BE2C (cell line): Measurements from ENCODE around the gene C6orf62.
"Not testable (repeated sequence)": the region's sequence is repeated elsewhere in the genome, so short reads cannot be mapped to it uniquely, and the experiment has no call there.

Source experiments
- DNase-seq: peaks from one replicate; pipeline ENCODE4 v3.0.0-alpha.2; 2020
- H3K27me3 ChIP-seq: fragments of 250-450 bp; sonication (Bioruptor Pico); 2 replicates; pipeline ENCODE4 v1.5.1; 2020; ENCODE audit warnings: mild to moderate bottlenecking
- H3K36me3 ChIP-seq: fragments of 250-450 bp; sonication (Bioruptor Pico); 2 replicates; pipeline ENCODE4 v1.5.1; 2020; ENCODE audit warnings: mild to moderate bottlenecking
- H3K4me1 ChIP-seq: fragments of 250-450 bp; sonication (Bioruptor Pico); 2 replicates; pipeline ENCODE4 v1.5.1; 2020
- H3K4me3 ChIP-seq: 2 replicates; pipeline ENCODE4 v1.5.1; 2011; ENCODE audit warnings: low read depth, low read length
- H3K9me3 ChIP-seq: fragments of 250-450 bp; sonication (Bioruptor Pico); 2 replicates; pipeline ENCODE4 v1.5.1; 2020
- TF ChIP-seq, protein P1 (sequence below): IDR thresholded peaks from 2 replicates; pipeline ENCODE4 v1.5.1; 2012; ENCODE audit warnings: mild to moderate bottlenecking, low read depth, low read length

The C6orf62 gene

DNA sequence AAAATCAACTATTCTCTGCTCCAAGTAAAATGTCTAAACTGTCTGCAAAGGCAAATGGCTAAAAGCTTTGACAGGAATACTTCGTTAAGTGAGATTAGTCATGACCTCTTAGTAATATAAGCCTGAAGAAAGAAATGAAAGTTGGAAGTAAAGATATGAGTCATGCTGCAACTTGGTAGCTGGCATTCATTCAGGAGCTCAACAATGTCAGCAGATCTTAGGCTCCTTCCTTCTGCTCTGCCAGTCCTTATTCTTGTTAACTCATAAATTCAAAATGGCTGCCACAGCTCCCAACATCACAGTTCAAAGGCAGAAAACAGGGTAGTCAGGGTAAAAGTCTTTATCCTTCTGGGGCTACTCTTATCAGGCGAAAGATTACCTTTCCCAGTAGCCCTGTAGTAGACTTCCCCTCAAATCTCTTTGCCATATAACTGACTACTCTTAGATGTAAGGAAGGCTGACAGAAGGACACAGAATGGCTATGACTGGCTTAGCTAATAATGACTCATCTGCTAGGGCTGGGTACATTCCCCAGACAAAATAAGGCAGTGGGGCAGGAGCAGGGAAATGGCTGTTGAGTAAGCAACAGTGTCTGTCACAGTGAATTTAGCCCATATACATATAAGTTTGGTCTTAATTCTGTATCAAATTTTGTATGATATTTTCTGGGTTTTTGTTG is 24.4 kb upstream of the C6orf62 start:
- no peaks in the 10 kb centered on the region for H3K9me3 ChIP-seq
- no peaks in the 10 kb centered on the region for H3K36me3 ChIP-seq
- H3K27me3 ChIP-seq: no peaks in the 10 kb centered on the region
- no peak overlapping the region for H3K4me3 ChIP-seq
- no peak for DNase-seq
- no peaks in the 10 kb centered on the region for H3K4me1 ChIP-seq
- TF ChIP-seq, protein P1, sequence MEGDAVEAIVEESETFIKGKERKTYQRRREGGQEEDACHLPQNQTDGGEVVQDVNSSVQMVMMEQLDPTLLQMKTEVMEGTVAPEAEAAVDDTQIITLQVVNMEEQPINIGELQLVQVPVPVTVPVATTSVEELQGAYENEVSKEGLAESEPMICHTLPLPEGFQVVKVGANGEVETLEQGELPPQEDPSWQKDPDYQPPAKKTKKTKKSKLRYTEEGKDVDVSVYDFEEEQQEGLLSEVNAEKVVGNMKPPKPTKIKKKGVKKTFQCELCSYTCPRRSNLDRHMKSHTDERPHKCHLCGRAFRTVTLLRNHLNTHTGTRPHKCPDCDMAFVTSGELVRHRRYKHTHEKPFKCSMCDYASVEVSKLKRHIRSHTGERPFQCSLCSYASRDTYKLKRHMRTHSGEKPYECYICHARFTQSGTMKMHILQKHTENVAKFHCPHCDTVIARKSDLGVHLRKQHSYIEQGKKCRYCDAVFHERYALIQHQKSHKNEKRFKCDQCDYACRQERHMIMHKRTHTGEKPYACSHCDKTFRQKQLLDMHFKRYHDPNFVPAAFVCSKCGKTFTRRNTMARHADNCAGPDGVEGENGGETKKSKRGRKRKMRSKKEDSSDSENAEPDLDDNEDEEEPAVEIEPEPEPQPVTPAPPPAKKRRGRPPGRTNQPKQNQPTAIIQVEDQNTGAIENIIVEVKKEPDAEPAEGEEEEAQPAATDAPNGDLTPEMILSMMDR: no peak

DNA sequence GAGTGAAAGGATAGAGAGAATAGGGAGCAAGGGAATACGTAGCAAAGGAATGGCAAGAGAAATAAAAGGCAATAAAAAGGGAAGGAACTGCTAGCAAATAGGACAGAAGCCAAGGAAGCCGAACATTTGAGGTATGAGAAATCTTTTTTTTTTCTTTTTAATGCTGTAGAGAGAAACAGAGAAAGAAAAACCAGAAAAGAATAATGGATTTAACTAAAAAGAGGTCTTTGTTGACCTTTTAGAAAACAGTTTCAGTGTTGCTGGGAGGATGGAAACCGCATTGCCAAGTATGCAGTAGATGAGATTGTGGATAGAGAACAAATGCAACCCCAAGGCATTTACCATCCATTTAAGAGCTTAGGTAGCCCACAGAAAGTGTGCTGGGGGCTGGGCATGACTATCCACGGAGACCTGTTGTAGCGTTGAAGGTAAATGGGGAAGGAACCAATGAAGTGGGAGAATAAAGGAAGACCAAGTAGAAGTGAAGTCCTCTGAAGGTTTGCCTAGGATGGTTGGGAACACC is 23.3 kb upstream of the C6orf62 start:
- DNase-seq: no peak
- H3K4me3 ChIP-seq: no peak overlapping the region
- H3K36me3 ChIP-seq: no peaks in the 10 kb centered on the region
- TF ChIP-seq, protein P1: no peak
- no peaks in the 10 kb centered on the region for H3K9me3 ChIP-seq
- no peaks in the 10 kb centered on the region for H3K27me3 ChIP-seq
- no peaks in the 10 kb centered on the region for H3K4me1 ChIP-seq

DNA sequence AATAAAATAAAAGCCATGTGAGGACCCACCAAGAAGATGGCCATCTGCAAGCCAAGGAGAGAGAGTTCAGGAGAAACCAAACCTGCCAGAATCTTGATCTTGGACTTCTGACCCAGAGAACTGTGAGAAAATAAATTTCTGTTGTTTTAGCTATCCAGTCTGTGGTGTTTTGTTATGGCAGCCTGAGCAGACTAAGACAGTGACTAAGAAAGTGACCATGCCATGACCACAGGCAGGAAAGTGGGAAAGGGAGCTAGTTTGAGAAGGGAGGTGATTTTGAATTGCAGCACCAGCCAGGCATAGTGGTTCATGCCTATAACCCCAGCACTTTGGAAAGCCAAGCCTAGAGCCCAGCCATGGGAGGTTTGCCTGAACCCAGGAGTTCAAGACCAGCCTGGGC is 21.9 kb upstream of the C6orf62 start:
- H3K4me3 ChIP-seq: no peak overlapping the region
- no peaks in the 10 kb centered on the region for H3K36me3 ChIP-seq
- H3K27me3 ChIP-seq: no peaks in the 10 kb centered on the region
- H3K9me3 ChIP-seq: no peaks in the 10 kb centered on the region
- H3K4me1 ChIP-seq: no peaks in the 10 kb centered on the region
- no peak for DNase-seq
- TF ChIP-seq, protein P1: no peak

DNA sequence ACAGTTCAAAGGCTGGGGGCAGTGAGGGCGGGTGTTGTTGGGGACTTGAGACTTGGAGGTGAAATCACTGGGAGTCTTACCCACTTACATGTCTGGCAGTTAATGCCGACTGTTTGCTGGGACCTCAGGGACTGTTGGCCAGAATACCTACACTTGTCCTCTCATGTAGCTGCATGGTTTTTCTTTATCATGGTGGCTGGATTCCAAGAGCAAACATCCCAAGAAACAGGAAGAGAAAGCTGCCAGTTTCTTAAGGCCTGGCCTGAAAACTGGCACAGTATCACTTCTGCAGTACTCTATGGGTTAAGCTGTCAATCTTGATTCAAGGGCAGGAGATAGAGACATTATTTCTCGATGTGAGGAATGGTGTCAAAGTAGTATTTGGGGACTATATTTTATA is 19.8 kb upstream of the C6orf62 start:
- H3K27me3 ChIP-seq: no peaks in the 10 kb centered on the region
- TF ChIP-seq, protein P1: no peak
- H3K4me1 ChIP-seq: no peaks in the 10 kb centered on the region
- no peak for DNase-seq
- no peak overlapping the region for H3K4me3 ChIP-seq
- no peaks in the 10 kb centered on the region for H3K9me3 ChIP-seq
- no peaks in the 10 kb centered on the region for H3K36me3 ChIP-seq

DNA sequence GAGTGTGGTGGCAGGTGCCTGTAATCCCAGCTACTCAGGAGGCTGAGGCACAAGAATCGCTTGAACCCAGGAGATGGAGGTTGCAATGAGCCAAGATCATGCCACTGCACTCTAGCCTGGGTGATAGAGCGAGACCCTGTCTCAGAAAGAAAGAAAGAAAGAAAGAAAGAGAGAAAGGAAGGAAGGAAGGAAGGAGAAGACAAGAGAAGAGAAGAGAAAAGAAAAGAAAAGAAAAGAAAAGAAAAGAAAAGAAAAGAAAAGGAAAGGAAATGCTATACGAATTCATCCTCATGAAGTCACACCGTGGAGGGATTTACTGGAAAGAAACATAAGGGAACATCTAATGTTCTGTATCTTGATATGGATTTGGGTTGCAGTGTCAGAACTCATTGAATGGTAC is 15.8 kb upstream of the C6orf62 start:
- not testable (repeated sequence) for H3K4me3 ChIP-seq, H3K36me3 ChIP-seq, H3K9me3 ChIP-seq, H3K27me3 ChIP-seq, H3K4me1 ChIP-seq, DNase-seq

DNA sequence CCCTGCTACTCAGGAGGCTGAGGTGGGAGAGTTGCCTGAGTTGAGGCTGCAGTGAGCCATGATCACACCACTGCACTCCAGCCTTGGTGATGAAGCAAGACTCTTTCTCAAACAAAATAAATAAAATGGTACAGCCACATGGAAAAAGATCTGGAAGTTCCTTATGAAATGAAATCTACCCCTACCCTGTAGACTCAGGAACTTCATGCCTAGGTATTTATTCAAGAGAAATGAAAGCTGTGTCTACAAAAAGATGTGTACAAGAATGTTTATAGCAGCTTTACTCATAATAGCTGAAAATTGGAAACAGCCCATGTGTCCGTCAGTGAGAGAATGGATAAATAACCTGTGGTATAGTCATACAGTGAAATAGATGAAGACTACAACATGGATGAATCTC is 15.2 kb upstream of the C6orf62 start:
- Histone ChIP-seq H3K4me1 (no peaks in the 10 kb centered on the region), H3K27me3 (no peaks in the 10 kb centered on the region), H3K4me3 (no peak overlapping the region), H3K36me3 (no peaks in the 10 kb centered on the region), H3K9me3 (no peaks in the 10 kb centered on the region)
- DNase-seq: no peak
- TF ChIP-seq, protein P1: no peak

DNA sequence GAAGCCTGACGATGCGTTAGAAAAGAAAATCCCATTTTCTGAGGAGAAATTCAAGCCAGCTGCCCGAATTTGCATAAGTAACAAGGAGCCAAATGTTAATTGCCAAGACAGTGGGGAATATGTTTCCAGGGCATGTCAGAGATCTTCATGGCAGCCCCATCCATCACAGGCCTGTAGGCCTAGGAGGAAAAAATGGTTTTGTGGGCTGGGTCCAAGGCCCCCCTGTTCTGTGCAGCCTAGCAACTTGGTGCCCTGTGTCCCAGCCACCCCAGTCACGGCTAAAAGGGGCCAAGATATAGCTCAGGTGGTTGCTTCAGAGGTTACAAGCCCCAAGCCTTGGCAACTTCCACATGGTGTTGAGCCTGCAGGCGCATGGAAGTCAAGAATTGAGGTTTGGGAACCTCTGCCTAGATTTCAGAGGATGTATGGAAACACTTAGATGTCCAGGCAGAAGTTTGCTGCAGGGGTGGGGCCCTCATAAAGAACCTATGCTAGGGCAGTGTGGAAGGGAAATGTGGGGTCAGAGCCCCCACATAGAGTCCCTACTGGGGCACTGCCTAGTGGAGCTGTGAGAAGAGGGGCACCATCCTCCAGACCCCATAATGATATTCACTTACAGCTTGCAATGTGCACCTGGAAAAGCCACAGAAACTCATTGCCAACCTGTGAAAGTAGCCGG is 12.6 kb upstream of the C6orf62 start:
- H3K4me1 ChIP-seq, H3K27me3 ChIP-seq, H3K4me3 ChIP-seq, H3K9me3 ChIP-seq, DNase-seq, H3K36me3 ChIP-seq: not testable (repeated sequence)

DNA sequence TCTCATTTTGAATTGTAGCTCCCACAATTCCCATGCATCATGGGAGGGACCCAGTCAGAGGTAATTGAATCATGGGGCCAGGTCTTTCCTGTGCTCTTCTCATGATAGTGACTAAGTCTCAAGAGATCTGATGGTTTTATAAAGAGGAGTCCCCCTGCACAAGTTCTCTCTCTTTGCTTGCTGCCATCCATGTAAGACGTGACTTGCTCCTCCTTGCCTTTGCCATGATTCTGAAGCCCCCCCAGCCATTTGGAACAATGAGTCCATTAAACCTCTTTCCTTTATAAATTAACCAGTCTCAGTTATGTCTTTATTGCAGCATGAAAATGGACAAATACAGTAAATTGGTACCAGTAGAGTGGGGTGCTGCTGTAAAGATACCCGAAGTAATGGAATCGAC is 11.7 kb upstream of the C6orf62 start:
- H3K4me1 ChIP-seq, H3K36me3 ChIP-seq, DNase-seq: not testable (repeated sequence)

More for the DNA sequence above, 11.7 kb upstream of the C6orf62 start:
- not testable (repeated sequence) for H3K9me3 ChIP-seq, H3K4me3 ChIP-seq, H3K27me3 ChIP-seq
